ENCODE data around the gene CCNH. TPM values are rescaled to one million over a fixed set of nuclear protein-coding genes. Genes with fewer than 3 reads are reported as not detected.

The CCNH gene
- total RNA-seq, 1 donor from 2014 or later = 33.9 TPM

GRCh38 chr5:87405472-87406155 is 7.1 kb downstream of the CCNH start:
- no peaks in the 10 kb centered on the region for H3K9me3 Mint-ChIP-seq (ENCODE audit: unreplicated experiment)
- H3K4me1 Mint-ChIP-seq (ENCODE audit: unreplicated experiment) = peaks cover 32% of the 10 kb centered on the region
- no peak for TF ChIP-seq CTCF (IDR thresholded peaks at IDR 0.05; ENCODE audit: unreplicated experiment)
- H3K36me3 Mint-ChIP-seq (ENCODE audit: low read depth, unreplicated experiment) = peaks cover 56% of the 10 kb centered on the region
- no peak for DNase-seq (ENCODE audit: low spot score)
- peak overlapping the region; percentile 15 for H3K27ac Mint-ChIP-seq (ENCODE audit: unreplicated experiment)
- H3K27me3 Mint-ChIP-seq (ENCODE audit: unreplicated experiment) = no peaks in the 10 kb centered on the region
- H3K4me3 Mint-ChIP-seq (ENCODE audit: unreplicated experiment) = no peak overlapping the region

GRCh38 chr5:87404359-87404758 is 8.4 kb downstream of the CCNH start:
- Mint-ChIP-seq H3K9me3 (ENCODE audit: unreplicated experiment) (no peaks in the 10 kb centered on the region), H3K27me3 (ENCODE audit: unreplicated experiment) (no peaks in the 10 kb centered on the region), H3K4me3 (ENCODE audit: unreplicated experiment) (peak overlapping the region; percentile 23), H3K27ac (ENCODE audit: unreplicated experiment) (no peak overlapping the region), H3K4me1 (ENCODE audit: unreplicated experiment) (peaks cover 32% of the 10 kb centered on the region), H3K36me3 (ENCODE audit: low read depth, unreplicated experiment) (peaks cover 63% of the 10 kb centered on the region)
- DNase-seq (ENCODE audit: low spot score) = no peak
- no peak for TF ChIP-seq CTCF (IDR thresholded peaks at IDR 0.05; ENCODE audit: unreplicated experiment)

- Mint-ChIP-seq H3K4me3 (ENCODE audit: unreplicated experiment) (no peak overlapping the region), H3K4me1 (ENCODE audit: unreplicated experiment) (peaks cover 28% of the 10 kb centered on the region), H3K27ac (ENCODE audit: unreplicated experiment) (no peak overlapping the region), H3K36me3 (ENCODE audit: low read depth, unreplicated experiment) (peaks cover 61% of the 10 kb centered on the region), H3K27me3 (ENCODE audit: unreplicated experiment) (no peaks in the 10 kb centered on the region), H3K9me3 (ENCODE audit: unreplicated experiment) (no peaks in the 10 kb centered on the region)
- TF ChIP-seq CTCF (IDR thresholded peaks at IDR 0.05; ENCODE audit: unreplicated experiment) = no peak
- no peak for DNase-seq (ENCODE audit: low spot score)
Measured at GRCh38 chr5:87403899-87404298, 8.8 kb downstream of the CCNH start.

GRCh38 chr5:87403409-87403808 is 9.3 kb downstream of the CCNH start:
- H3K36me3 Mint-ChIP-seq (ENCODE audit: low read depth, unreplicated experiment) = peaks cover 56% of the 10 kb centered on the region
- no peak for DNase-seq (ENCODE audit: low spot score)
- H3K4me1 Mint-ChIP-seq (ENCODE audit: unreplicated experiment) = peaks cover 25% of the 10 kb centered on the region
- no peaks in the 10 kb centered on the region for H3K27me3 Mint-ChIP-seq (ENCODE audit: unreplicated experiment)
- H3K9me3 Mint-ChIP-seq (ENCODE audit: unreplicated experiment) = no peaks in the 10 kb centered on the region
- no peak for TF ChIP-seq CTCF (IDR thresholded peaks at IDR 0.05; ENCODE audit: unreplicated experiment)
- H3K4me3 Mint-ChIP-seq (ENCODE audit: unreplicated experiment) = no peak overlapping the region
- H3K27ac Mint-ChIP-seq (ENCODE audit: unreplicated experiment) = no peak overlapping the region

- H3K36me3 Mint-ChIP-seq (ENCODE audit: low read depth, unreplicated experiment) = peaks cover 41% of the 10 kb centered on the region
- no peak for TF ChIP-seq CTCF (IDR thresholded peaks at IDR 0.05; ENCODE audit: unreplicated experiment)
- no peaks in the 10 kb centered on the region for H3K27me3 Mint-ChIP-seq (ENCODE audit: unreplicated experiment)
- peaks cover 12% of the 10 kb centered on the region for H3K4me1 Mint-ChIP-seq (ENCODE audit: unreplicated experiment)
- no peak for DNase-seq (ENCODE audit: low spot score)
- no peaks in the 10 kb centered on the region for H3K9me3 Mint-ChIP-seq (ENCODE audit: unreplicated experiment)
- peak overlapping the region; percentile 68 for H3K4me3 Mint-ChIP-seq (ENCODE audit: unreplicated experiment)
- no peak overlapping the region for H3K27ac Mint-ChIP-seq (ENCODE audit: unreplicated experiment)
Measured at GRCh38 chr5:87401626-87402025, 11.1 kb downstream of the CCNH start.
